Measurements from ENCODE around the gene HTATSF1. TPM values are rescaled to one million over a fixed set of nuclear protein-coding genes. Genes with fewer than 3 reads are reported as not detected.
A peak's percentile ranks its signal among the peaks of the same experiment; 100 is the strongest.

The HTATSF1 gene
- 60.9 TPM for total RNA-seq

- Histone ChIP-seq H3K36me3 (no peaks in the 10 kb centered on the region), H3K27me3 (no peaks in the 10 kb centered on the region), H3K27ac (peak within 1 kb of the TSS; percentile 88), H3K4me3 (peak within 1 kb of the TSS; percentile 52 to 54), H3K4me1 (peaks cover 7% of the 10 kb centered on the region), H3K9me3 (no peaks in the 10 kb centered on the region)
- DNase-seq (ENCODE audit: extremely low spot score in 2 of 2): no peak
- TF ChIP-seq CTCF (IDR thresholded peaks at IDR 0.05) (no peak), POLR2AphosphoS5 (IDR thresholded peaks at IDR 0.05; ENCODE audit: insufficient read depth in 1 of 2, low read depth in 1 of 2) (peak in 1 of 2 donors; percentile 21), POLR2A (IDR thresholded peaks at IDR 0.05) (peak in 1 of 2 donors; percentile 13)
- intact Hi-C loops (cut with DNase I): loop anchor here (5.0 kb wide), 1 partner anchor 80 kb away; no protein-coding TSS in a partner anchor
Observed at GRCh38 chrX:136497556-136498052, at the start of gene HTATSF1. HTATSF1 (plus strand) TSS chrX:136497592; CDS start chrX:136497685, 93 bp downstream.

GRCh38 chrX:136447968-136448367 lies 49.4 kb upstream of the HTATSF1 start:
- intact Hi-C loops (cut with DNase I): no loop called here
- DNase-seq (ENCODE audit: extremely low spot score in 2 of 2): no peak
- H3K4me1 ChIP-seq: no peaks in the 10 kb centered on the region
- no peaks in the 10 kb centered on the region for H3K9me3 ChIP-seq
- no peak for TF ChIP-seq POLR2AphosphoS5 (IDR thresholded peaks at IDR 0.05; ENCODE audit: insufficient read depth in 1 of 2, low read depth in 1 of 2)
- no peak for TF ChIP-seq POLR2A (IDR thresholded peaks at IDR 0.05)
- no peak for TF ChIP-seq CTCF (IDR thresholded peaks at IDR 0.05)
- no peak overlapping the region for H3K4me3 ChIP-seq
- no peaks in the 10 kb centered on the region for H3K36me3 ChIP-seq
- H3K27me3 ChIP-seq: no peaks in the 10 kb centered on the region
- H3K27ac ChIP-seq: no peak overlapping the region

- Histone ChIP-seq H3K27ac (no peak overlapping the region), H3K36me3 (no peaks in the 10 kb centered on the region), H3K4me1 (no peaks in the 10 kb centered on the region), H3K27me3 (no peaks in the 10 kb centered on the region), H3K4me3 (no peak overlapping the region), H3K9me3 (no peaks in the 10 kb centered on the region)
- intact Hi-C loops (cut with DNase I): no loop called here
- no peak for DNase-seq (ENCODE audit: extremely low spot score in 2 of 2)
- TF ChIP-seq CTCF (IDR thresholded peaks at IDR 0.05) (no peak), POLR2AphosphoS5 (IDR thresholded peaks at IDR 0.05; ENCODE audit: insufficient read depth in 1 of 2, low read depth in 1 of 2) (no peak), POLR2A (IDR thresholded peaks at IDR 0.05) (no peak)
Observed at GRCh38 chrX:136450050-136450830, 47.2 kb upstream of the HTATSF1 start.

GRCh38 chrX:136452614-136453013 lies 44.8 kb upstream of the HTATSF1 start:
- TF ChIP-seq CTCF (IDR thresholded peaks at IDR 0.05) (no peak), POLR2AphosphoS5 (IDR thresholded peaks at IDR 0.05; ENCODE audit: insufficient read depth in 1 of 2, low read depth in 1 of 2) (no peak), POLR2A (IDR thresholded peaks at IDR 0.05) (no peak)
- no peaks in the 10 kb centered on the region for H3K9me3 ChIP-seq
- no peak overlapping the region for H3K27ac ChIP-seq
- no peak for DNase-seq (ENCODE audit: extremely low spot score in 2 of 2)
- no peaks in the 10 kb centered on the region for H3K27me3 ChIP-seq
- H3K4me1 ChIP-seq: no peaks in the 10 kb centered on the region
- intact Hi-C loops (cut with DNase I): no loop called here
- H3K4me3 ChIP-seq: no peak overlapping the region
- H3K36me3 ChIP-seq: no peaks in the 10 kb centered on the region

GRCh38 chrX:136453114-136453513 lies 44.3 kb upstream of the HTATSF1 start:
- H3K9me3 ChIP-seq: no peaks in the 10 kb centered on the region
- no peaks in the 10 kb centered on the region for H3K4me1 ChIP-seq
- H3K4me3 ChIP-seq: no peak overlapping the region
- no peak for TF ChIP-seq POLR2A (IDR thresholded peaks at IDR 0.05)
- no peak for TF ChIP-seq POLR2AphosphoS5 (IDR thresholded peaks at IDR 0.05; ENCODE audit: insufficient read depth in 1 of 2, low read depth in 1 of 2)
- no peak for TF ChIP-seq CTCF (IDR thresholded peaks at IDR 0.05)
- H3K27me3 ChIP-seq: no peaks in the 10 kb centered on the region
- H3K36me3 ChIP-seq: no peaks in the 10 kb centered on the region
- no peak for DNase-seq (ENCODE audit: extremely low spot score in 2 of 2)
- intact Hi-C loops (cut with DNase I): no loop called here
- H3K27ac ChIP-seq: no peak overlapping the region

Data from vagina (tissue), 2 donors.